A549 (cell line): ENCODE measurements around the gene RIMS1.

ENCODE experiments used
- CBX8 ChIP-seq: fragments of 200-600 bp; sonication (generic); IDR thresholded peaks from 2 replicates; pipeline ENCODE4 v1.6.1; 2016
- CHD2 ChIP-seq: fragments of 150-350 bp; IDR thresholded peaks from 2 replicates; pipeline ENCODE4 v1.6.1; 2014; ENCODE audit warnings: low read length; ENCODE audit not compliant: partially characterized antibody
- CTCF ChIP-seq: fragments of >200 bp; sonication (Bioruptor Twin); formaldehyde crosslinking; IDR thresholded peaks from 3 replicates; pipeline ENCODE4 v1.5.1; 2016
- EP300 ChIP-seq, 2 experiments: fragments of >200 bp; sonication (Bioruptor Twin); formaldehyde crosslinking; IDR thresholded peaks; 2 replicates in 1 of 2; 3 replicates in 1 of 2; pipeline ENCODE4 v1.6.1; 2016 to 2017
- ESRRA ChIP-seq: fragments of 150-350 bp; IDR thresholded peaks from 2 replicates; pipeline ENCODE4 v1.6.1; 2014; ENCODE audit warnings: mild to moderate bottlenecking, low read length, borderline replicate concordance
- MAFK ChIP-seq: fragments of 450-650 bp; IDR thresholded peaks from 2 replicates; pipeline ENCODE4 v1.6.1; 2014; ENCODE audit not compliant: partially characterized antibody
- MAX ChIP-seq: IDR thresholded peaks from 2 replicates; pipeline ENCODE4 v1.6.1; 2012
- MYC ChIP-seq: IDR thresholded peaks from 2 replicates; pipeline ENCODE4 v1.6.1; 2012; ENCODE audit warnings: mild to moderate bottlenecking, inconsistent platforms, low read length, improper control_type of control experiment, borderline replicate concordance
- POLR2AphosphoS2 ChIP-seq: conservative IDR thresholded peaks from 2 replicates; pipeline ENCODE4 v1.6.1; 2012; ENCODE audit warnings: low read length, improper control_type of control experiment, inconsistent platforms
- RAD21 ChIP-seq, 2 experiments: fragments of >200 bp in 1 of 2; sonication (Bioruptor Twin) in 1 of 2; formaldehyde crosslinking in 1 of 2; IDR thresholded peaks in 1 of 2; conservative IDR thresholded peaks in 1 of 2; 2 replicates in 1 of 2; 3 replicates in 1 of 2; pipeline ENCODE4 v1.6.1; 2012 to 2018; ENCODE audit warnings: inconsistent platforms in 1 of 2
- RCOR1 ChIP-seq: fragments of 150-350 bp; IDR thresholded peaks from 2 replicates; pipeline ENCODE4 v1.6.1; 2014; ENCODE audit warnings: antibody characterized with exemption, low read length, low read depth
- REST ChIP-seq: fragments of 200-600 bp; sonication (generic); IDR thresholded peaks from 2 replicates; pipeline ENCODE4 v1.6.1; 2016; ENCODE audit warnings: antibody characterized with exemption, mild to moderate bottlenecking, moderate library complexity
- USF2 ChIP-seq: fragments of 450-650 bp; IDR thresholded peaks from 2 replicates; pipeline ENCODE4 v1.6.1; 2014; ENCODE audit warnings: antibody characterized with exemption

GRCh38 chr6:72389698-72390097 is 503.3 kb downstream of the RIMS1 start:
- TF ChIP-seq MAFK (no peak), CBX8 (no peak), CTCF (no peak), MAX (no peak), EP300 (IDR thresholded peaks at IDR 0.05) (no peak), RAD21 (conservative IDR thresholded peaks at IDR 0.05 in 1 of 2, IDR thresholded peaks at IDR 0.05 in 1 of 2) (no peak), REST (no peak), MYC (no peak), USF2 (no peak), CHD2 (no peak), RCOR1 (no peak), POLR2AphosphoS2 (no peak), ESRRA (no peak)
